K562 (cell line): ENCODE results near the gene SLC22A23. TPM values are rescaled to one million over a fixed set of nuclear protein-coding genes. Genes with fewer than 3 reads are reported as not detected.

Source experiments
- ATAC-seq: fragments of 200-7000 bp; cut with Tn5 transposase; 3 replicates; pipeline ENCODE4 v1.9.1; 2020; ENCODE audit warnings: moderate library complexity
- BruUV-seq: library from RNA; stranded (reverse); fragments of 400-500 nt; replicated peaks from 2 replicates; lab custom pipeline; 2021; lab: Mats Ljungman, UMichigan
- CTCF ChIA-PET: fragments of 300-600 bp; formaldehyde crosslinking; extraction: SDS; loops from one replicate; lab custom pipeline; 2021; ENCODE audit warnings: low intra/inter-chr PET ratio; lab: Yijun Ruan, JAX
- POLR2A ChIA-PET: fragments of 300-600, 350-650 bp; sonication (Branson Sonifier 250); formaldehyde crosslinking; extraction: SDS; loops from one replicate; lab custom pipeline; 2021; ENCODE audit warnings: antibody characterized with exemption, inconsistent platforms; lab: Yijun Ruan, JAX
- DNase-seq, 4 experiments: peaks; one replicate each; pipeline versions ENCODE4 v3.0.0 to v3.0.0-alpha.2; 2011 to 2018; ENCODE audit warnings: low spot score in 3 of 4, mixed read lengths in 3 of 4; ENCODE audit errors: extremely low read depth in 1 of 4
- FAIRE-seq: peaks from 2 replicates; lab custom pipeline; 2011; peaks lifted over from hg19 to GRCh38; lab: Jason Lieb, UNC
- H2AFZ ChIP-seq: 2 replicates; pipeline ENCODE4 v1.6.0; 2011; ENCODE audit warnings: low read depth, low read length, control low read depth, inconsistent platforms
- H3K27ac ChIP-seq: fragments of 200-600 bp; 3 replicates; pipeline ENCODE4 v1.8.0; 2011; ENCODE audit warnings: low read depth, mild to moderate bottlenecking, control low read depth, inconsistent platforms, low read length, moderate library complexity, mixed read lengths; ENCODE audit errors: extremely low read depth
- H3K27me3 ChIP-seq, 2 experiments: fragments of 300-600 bp in 1 of 2; 2 replicates in 1 of 2; 3 replicates in 1 of 2; pipeline versions ENCODE4 v1.6.0 to v1.8.0; 2011; ENCODE audit warnings: inconsistent platforms in 2 of 2, low read length in 2 of 2, mild to moderate bottlenecking in 1 of 2, mixed read lengths in 1 of 2, moderate library complexity in 1 of 2; ENCODE audit not compliant: control insufficient read depth in 2 of 2, insufficient read depth in 2 of 2
- H3K36me3 ChIP-seq: fragments of 300-600 bp; 3 replicates; pipeline ENCODE4 v1.8.0; 2011; ENCODE audit warnings: mild to moderate bottlenecking, low read length, inconsistent platforms; ENCODE audit not compliant: control insufficient read depth, insufficient read depth
- H3K4me1 ChIP-seq, 2 experiments: fragments of 200-600 bp in 1 of 2; replicated peaks in 1 of 2; 2 replicates in 1 of 2; 3 replicates in 1 of 2; pipeline versions ENCODE4 v1.5.1 to v1.8.0; 2011; ENCODE audit warnings: inconsistent platforms in 2 of 2, low read length in 2 of 2, mild to moderate bottlenecking in 1 of 2, mixed read lengths in 1 of 2, moderate library complexity in 1 of 2; ENCODE audit not compliant: control insufficient read depth in 2 of 2, insufficient read depth in 2 of 2
- H3K4me2 ChIP-seq: 2 replicates; pipeline ENCODE4 v1.6.1; 2011; ENCODE audit warnings: low read length, control low read depth, inconsistent platforms, mixed read lengths; ENCODE audit not compliant: insufficient read depth
- H3K4me3 ChIP-seq: fragments of 200-600 bp; sonication (generic), shearing (Covaris generic); 2 replicates; pipeline ENCODE4 v1.5.1; 2016; ENCODE audit warnings: control low read depth, inconsistent platforms
- H3K79me2 ChIP-seq: fragments of 200-600 bp; 3 replicates; pipeline ENCODE4 v1.8.0; 2011; ENCODE audit warnings: low read length, inconsistent platforms; ENCODE audit not compliant: control insufficient read depth, insufficient read depth
- H3K9ac ChIP-seq, 2 experiments: 2 replicates each; pipeline versions ENCODE4 v1.6.0 to v1.6.1; 2011; ENCODE audit warnings: low read depth in 2 of 2, low read length in 2 of 2, control low read depth in 1 of 2, inconsistent platforms in 1 of 2, mild to moderate bottlenecking in 1 of 2, mixed read lengths in 1 of 2; ENCODE audit not compliant: insufficient read depth in 1 of 2
- H3K9me1 ChIP-seq: one replicate; pipeline ENCODE4 v1.6.0; 2011; ENCODE audit warnings: inconsistent platforms, mild to moderate bottlenecking, low read length, moderate library complexity; ENCODE audit not compliant: control insufficient read depth, insufficient read depth
- H3K9me3 ChIP-seq: replicated peaks from 2 replicates; pipeline ENCODE4 v1.5.1; 2011; ENCODE audit warnings: low read depth, low read length, inconsistent platforms; ENCODE audit not compliant: control insufficient read depth, insufficient read depth
- H4K20me1 ChIP-seq: replicated peaks from 2 replicates; pipeline ENCODE4 v1.6.1; 2011; ENCODE audit warnings: low read length, inconsistent platforms, mixed read lengths; ENCODE audit not compliant: control insufficient read depth, insufficient read depth
- BACH1 ChIP-seq: fragments of 200-800 bp; sonication (Bioruptor generic); IDR thresholded peaks from 2 replicates; pipeline ENCODE4 v1.6.1; 2016; ENCODE audit warnings: missing genetic modification characterization, missing compliant biosample characterization
- CCNT2 ChIP-seq: IDR thresholded peaks from 2 replicates; pipeline ENCODE4 v1.6.1; 2011; ENCODE audit warnings: borderline replicate concordance, low read depth, mild to moderate bottlenecking, moderate library complexity, mixed read lengths, low read length; ENCODE audit not compliant: insufficient read length; ENCODE audit errors: extremely low read depth
- DPF2 ChIP-seq: fragments of 450-650 bp; IDR thresholded peaks from 2 replicates; pipeline ENCODE4 v1.6.1; 2016
- FOXM1 ChIP-seq, 2 experiments: fragments of 450-650 bp in 1 of 2; sonication (generic) in 1 of 2; formaldehyde crosslinking in 1 of 2; IDR thresholded peaks; 2 replicates each; pipeline versions ENCODE4 v1.6.1 to v1.9.0; 2017 to 2022; ENCODE audit warnings: low read depth in 2 of 2, mild to moderate bottlenecking in 2 of 2, missing genetic modification reagents in 1 of 2, moderate library complexity in 1 of 2
- MCM3 ChIP-seq: fragments of 450-650 bp; IDR thresholded peaks from 2 replicates; pipeline ENCODE4 v1.6.1; 2016
- MECOM ChIP-seq: fragments of 250-450 bp; sonication (Bioruptor Pico); IDR thresholded peaks from 2 replicates; pipeline ENCODE4 v1.8.0; 2022; ENCODE audit warnings: inconsistent platforms
- MEIS2 ChIP-seq: fragments of 450-650 bp; IDR thresholded peaks from 2 replicates; pipeline ENCODE4 v1.6.1; 2014; ENCODE audit warnings: mild to moderate bottlenecking; ENCODE audit not compliant: partially characterized antibody
- MIER1 ChIP-seq: fragments of 450-650 bp; IDR thresholded peaks from 2 replicates; pipeline ENCODE4 v1.6.1; 2016; ENCODE audit warnings: antibody characterized with exemption, mild to moderate bottlenecking, low read depth
- NFYB ChIP-seq: IDR thresholded peaks from 2 replicates; pipeline ENCODE4 v1.6.1; 2011; ENCODE audit warnings: mild to moderate bottlenecking, moderate library complexity; ENCODE audit not compliant: insufficient read length; ENCODE audit errors: extremely low read depth
- NRF1 ChIP-seq, 2 experiments: fragments of 450-650 bp; IDR thresholded peaks in 1 of 2; conservative IDR thresholded peaks in 1 of 2; 2 replicates each; pipeline ENCODE4 v1.6.1; 2014; ENCODE audit warnings: mild to moderate bottlenecking in 2 of 2
- PKNOX1 ChIP-seq: fragments of 450-650 bp; IDR thresholded peaks from 2 replicates; pipeline ENCODE4 v1.6.1; 2016
- POLR2A ChIP-seq: fragments of 450-650 bp; conservative IDR thresholded peaks from 2 replicates; pipeline ENCODE4 v1.6.1; 2016
- RBM25 ChIP-seq: fragments of 200-400 bp; formaldehyde crosslinking; IDR thresholded peaks from 2 replicates; pipeline ENCODE4 v1.6.1; 2018; ENCODE audit warnings: low read length, low read depth, moderate library complexity; ENCODE audit not compliant: severe bottlenecking
- RFX1 ChIP-seq: fragments of 450-650 bp; IDR thresholded peaks from 2 replicates; pipeline ENCODE4 v1.6.1; 2016; ENCODE audit warnings: mild to moderate bottlenecking, moderate library complexity
- SIRT6 ChIP-seq: IDR thresholded peaks from one replicate; pipeline ENCODE4 v1.6.1; 2012; ENCODE audit warnings: low read depth, mild to moderate bottlenecking, control low read depth, inconsistent platforms, low read length, moderate library complexity
- TRIM24 ChIP-seq, 2 experiments: fragments of 450-650 bp; IDR thresholded peaks; 2 replicates each; pipeline ENCODE4 v1.6.1; 2016
- TRIM28 ChIP-seq: fragments of 450-650 bp; IDR thresholded peaks from 2 replicates; pipeline ENCODE4 v1.6.1; 2017
- WHSC1 ChIP-seq: IDR thresholded peaks from one replicate; pipeline ENCODE4 v1.6.1; 2012; ENCODE audit warnings: low read length, control low read depth, inconsistent platforms
- ZNF224 ChIP-seq: sonication (generic); formaldehyde crosslinking; IDR thresholded peaks from 2 replicates; pipeline ENCODE4 v1.8.0; 2022; ENCODE audit warnings: mild to moderate bottlenecking, missing genetic modification reagents
- ZNF695 ChIP-seq: fragments of 450-650 bp; formaldehyde crosslinking; IDR thresholded peaks from 2 replicates; pipeline ENCODE4 v1.4.0; 2020; ENCODE audit warnings: mild to moderate bottlenecking, moderate library complexity
- ZNF77 ChIP-seq: fragments of 250-450 bp; sonication (Bioruptor Pico); IDR thresholded peaks from 2 replicates; pipeline ENCODE4 v1.5.0; 2020
- WGBS: fragments of 100-300 bp; shearing (Covaris generic); methylation state at CpG from one replicate; pipeline ENCODE4 v1.1.6; 2016; ENCODE audit warnings: low coverage, mixed read lengths; ENCODE audit not compliant: insufficient coverage; ENCODE audit errors: missing lambda C conversion rate; 5-methylcytosine and 5-hydroxymethylcytosine counted together
- in situ Hi-C: fragments of 300-500 bp; cut with MboI; formaldehyde crosslinking; loops from 4 replicates; pipeline ENCODE4 v1.15.0; 2018; ENCODE audit warnings: inconsistent platforms, mixed read lengths
- intact Hi-C: fragments of 100-400 bp; cut with micrococcal nuclease; formaldehyde crosslinking; loops from 2 replicates; pipeline ENCODE4 v1.14.2; 2022
- polyA plus RNA-seq, 8 experiments: library from polyadenylated mRNA; depleted of rRNA in 4 of 8; stranded (reverse) in 5 of 8; unstranded in 3 of 8; fragments of >200 nt; fragmentation: Nextera tagmentation in 2 of 8; fragmentation: Illumina TruSeq in 1 of 8; extraction: Ambion mirVana in 2 of 8; extraction: Trizol in 1 of 8; gene quantifications; 2 replicates each; pipeline versions ENCODE4 v1.2.1 to v1.2.3, GENCODE V29; 2011 to 2014; ENCODE audit warnings: inconsistent platforms in 1 of 8, missing spikeins in 1 of 8
- total RNA-seq, 7 experiments: library from RNA; depleted of rRNA in 6 of 7; stranded (reverse); fragments of >200 nt in 6 of 7; fragmentation: Illumina TruSeq in 2 of 7; extraction: Trizol in 2 of 7; gene quantifications; 2 replicates each; pipeline versions ENCODE4 v1.2.1 to v1.2.3, GENCODE V29; 2011 to 2021; ENCODE audit warnings: low replicate concordance in 1 of 7
- TF ChIP-seq, protein P1 (sequence below): sonication (generic); formaldehyde crosslinking; IDR thresholded peaks from 2 replicates; pipeline ENCODE4 v1.8.0; 2022; ENCODE audit warnings: missing genetic modification reagents, mild to moderate bottlenecking, borderline replicate concordance
- TF ChIP-seq, protein P2 (sequence below): sonication (generic); formaldehyde crosslinking; IDR thresholded peaks from 2 replicates; pipeline ENCODE4 v1.8.0; 2023; ENCODE audit warnings: mild to moderate bottlenecking, missing genetic modification reagents

The SLC22A23 gene
- total and polyA plus RNA-seq, 9 of the 15 experiments (the other 6 are each of a cell fraction or from before 2014, with no cell fraction given), result 0.30 to 8.7 (median 2.5) TPM

DNA sequence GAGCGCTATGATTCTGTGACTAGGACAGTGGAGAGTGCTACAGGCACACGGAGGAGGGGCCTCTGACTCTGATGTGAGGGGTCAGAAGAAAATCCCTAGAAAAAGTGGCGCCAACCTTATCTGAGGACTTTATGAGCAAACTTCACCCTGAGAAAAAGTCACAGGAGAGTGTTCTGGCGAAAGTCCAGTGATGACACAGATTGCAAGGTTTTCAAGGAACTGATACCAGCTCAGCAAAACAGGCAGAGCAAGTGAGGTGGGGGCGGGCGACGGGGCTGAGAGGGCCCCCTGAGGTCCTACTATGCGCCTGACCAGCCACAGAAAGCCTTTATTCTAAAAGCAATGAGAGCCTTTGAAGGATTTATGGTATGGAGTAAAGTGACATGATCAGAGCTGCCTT, 73.3 kb downstream of the SLC22A23 start:
- Histone ChIP-seq H3K4me3 (no peak overlapping the region), H3K4me1 (peaks cover 33 to 44% of the 10 kb centered on the region in 2 experiments), H2AFZ (0 out of 2 replicates have a peak overlapping the region, but pooled peaks have one; percentile 14), H3K27ac (no peak overlapping the region), H3K36me3 (no peaks in the 10 kb centered on the region), H4K20me1 (no peaks in the 10 kb centered on the region), H3K79me2 (no peaks in the 10 kb centered on the region), H3K4me2 (peak overlapping the region; percentile 36; the same call in 1 of the 2 replicates), H3K9me3 (no peaks in the 10 kb centered on the region), H3K9ac (peak overlapping the region in 1 of 2 experiments; percentile 22; a peak in 1 of 4 replicates), H3K9me1 (no peaks in the 10 kb centered on the region), H3K27me3 (no peaks in the 10 kb centered on the region)
- ATAC-seq, result peak; percentile 89
- ChIA-PET CTCF (no interaction called here), POLR2A (interaction anchor here (0.6 to 2.4 kb wide), 7 partner anchors 9 to 139 kb away, joined by 3 to 15 read pairs (median 3); no protein-coding TSS in a partner anchor)
- BruUV-seq, result no TSS peak
- peak; percentile 72 to 94 (median 76) for DNase-seq
- in situ Hi-C loops (no loop called here), intact Hi-C loops (loop anchor here (5.0 kb wide), 1 partner anchor 349 kb away; no protein-coding TSS in a partner anchor)
- WGBS, result 5% methylated on average over 8 of the region's 8 CpGs
- peak; percentile 93 for FAIRE-seq
- TF ChIP-seq PKNOX1 (peak; percentile 34; the same call in 1 of the 2 replicates), WHSC1 (no peak), BACH1 (tag) (peak; percentile 18; the same call in 1 of the 2 replicates), POLR2A (no peak), MECOM (no peak), TRIM24 (IDR thresholded peaks at IDR 0.05) (peak; percentile 83 to 90), ZNF224 (no peak), RFX1 (no peak), MEIS2 (peak; percentile 79), FOXM1 (IDR thresholded peaks at IDR 0.05; ENCODE audit: low read depth) (0 out of 2 replicates have a peak, but pooled peaks have one; percentile 51), FOXM1 (CRISPR knock-in tag; IDR thresholded peaks at IDR 0.05; ENCODE audit: low read depth) (no peak), NRF1 (conservative IDR thresholded peaks at IDR 0.05 in 1 of 2, IDR thresholded peaks at IDR 0.05 in 1 of 2) (peak; percentile 7 to 17; a peak in 1 of 4 replicates), MCM3 (no peak), ZNF695 (CRISPR knock-in tag) (no peak), SIRT6 (no peak), RBM25 (no peak), CCNT2 (peak; percentile 56), ZNF77 (no peak), TRIM28 (no peak; the same call in 1 of the 2 replicates), MIER1 (no peak), NFYB (no peak), DPF2 (peak; percentile 86)
- TF ChIP-seq, protein P1, sequence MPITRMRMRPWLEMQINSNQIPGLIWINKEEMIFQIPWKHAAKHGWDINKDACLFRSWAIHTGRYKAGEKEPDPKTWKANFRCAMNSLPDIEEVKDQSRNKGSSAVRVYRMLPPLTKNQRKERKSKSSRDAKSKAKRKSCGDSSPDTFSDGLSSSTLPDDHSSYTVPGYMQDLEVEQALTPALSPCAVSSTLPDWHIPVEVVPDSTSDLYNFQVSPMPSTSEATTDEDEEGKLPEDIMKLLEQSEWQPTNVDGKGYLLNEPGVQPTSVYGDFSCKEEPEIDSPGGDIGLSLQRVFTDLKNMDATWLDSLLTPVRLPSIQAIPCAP (CRISPR knock-in tag), result no peak
- TF ChIP-seq, protein P2, sequence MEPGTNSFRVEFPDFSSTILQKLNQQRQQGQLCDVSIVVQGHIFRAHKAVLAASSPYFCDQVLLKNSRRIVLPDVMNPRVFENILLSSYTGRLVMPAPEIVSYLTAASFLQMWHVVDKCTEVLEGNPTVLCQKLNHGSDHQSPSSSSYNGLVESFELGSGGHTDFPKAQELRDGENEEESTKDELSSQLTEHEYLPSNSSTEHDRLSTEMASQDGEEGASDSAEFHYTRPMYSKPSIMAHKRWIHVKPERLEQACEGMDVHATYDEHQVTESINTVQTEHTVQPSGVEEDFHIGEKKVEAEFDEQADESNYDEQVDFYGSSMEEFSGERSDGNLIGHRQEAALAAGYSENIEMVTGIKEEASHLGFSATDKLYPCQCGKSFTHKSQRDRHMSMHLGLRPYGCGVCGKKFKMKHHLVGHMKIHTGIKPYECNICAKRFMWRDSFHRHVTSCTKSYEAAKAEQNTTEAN (CRISPR knock-in tag), result no peak
